NB4 (cell line): Measurements from ENCODE around the gene QRICH2.

Experiments
- CTCF ChIP-seq: IDR thresholded peaks from one replicate; pipeline ENCODE4 v1.5.1; 2012; ENCODE audit warnings: low read depth, low read length
- MAX ChIP-seq: IDR thresholded peaks from 2 replicates; pipeline ENCODE4 v1.6.1; 2011; ENCODE audit warnings: low read depth, low read length
- MYC ChIP-seq: IDR thresholded peaks from 2 replicates; pipeline ENCODE4 v1.6.1; 2011; ENCODE audit warnings: low read depth, low read length
- POLR2A ChIP-seq: IDR thresholded peaks from 2 replicates; pipeline ENCODE4 v1.6.1; 2011; ENCODE audit warnings: mild to moderate bottlenecking; ENCODE audit not compliant: insufficient read length; ENCODE audit errors: extremely low read depth

GRCh38 chr17:76261421-76262215 is 46.5 kb downstream of the QRICH2 start:
- TF ChIP-seq CTCF (no peak), POLR2A (no peak), MYC (no peak), MAX (no peak)
